Left ventricle myocardium inferior (tissue), 1 donor: ENCODE results near the gene CEACAM16. TPM values are rescaled to one million over a fixed set of nuclear protein-coding genes. Genes with fewer than 3 reads are reported as not detected.
"Not testable (repeated sequence)": the region's sequence is repeated elsewhere in the genome, so short reads cannot be mapped to it uniquely, and the experiment has no call there.

ENCODE experiments used
- DNase-seq: peaks from one replicate; pipeline ENCODE4 v3.0.0-alpha.2; 2020
- H3K27ac ChIP-seq: fragments of 200-600 bp; replicated peaks from 2 replicates; pipeline ENCODE4 v1.8.0; 2021
- H3K27me3 ChIP-seq: fragments of 200-600 bp; 2 replicates; pipeline ENCODE4 v1.8.0; 2021; ENCODE audit warnings: low read depth
- H3K36me3 ChIP-seq: fragments of 200-600 bp; 2 replicates; pipeline ENCODE4 v1.8.0; 2021
- H3K4me1 ChIP-seq: fragments of 200-600 bp; 2 replicates; pipeline ENCODE4 v1.8.0; 2021
- H3K4me3 ChIP-seq: fragments of 200-600 bp; 2 replicates; pipeline ENCODE4 v1.8.0; 2021; ENCODE audit warnings: mild to moderate bottlenecking, moderate library complexity
- H3K9me3 ChIP-seq: fragments of 200-600 bp; replicated peaks from 2 replicates; pipeline ENCODE4 v1.8.0; 2021
- intact Hi-C: fragments of 100-400 bp; cut with micrococcal nuclease; formaldehyde crosslinking; loops from one replicate; pipeline ENCODE4 v1.11.0; 2022
- total RNA-seq: library from RNA; stranded (reverse); fragmentation: NEBNext Ultra II Directional; extraction: Animal tissue kit (Norgen Biotek cat#: 25700); gene quantifications from one replicate; pipeline ENCODE4 v1.2.1, GENCODE V29; 2021
- TF ChIP-seq, protein P1 (sequence below): fragments of 200-600 bp; IDR thresholded peaks from 2 replicates; pipeline ENCODE4 v1.8.0; 2021; ENCODE audit warnings: antibody characterized with exemption, mild to moderate bottlenecking, borderline replicate concordance
- donor health status: DM: no; HTN: yes; CAD: no; lungs with severe emphysema.

CEACAM16 gene
- total RNA-seq, 1 donor from 2014 or later: not detected

DNA sequence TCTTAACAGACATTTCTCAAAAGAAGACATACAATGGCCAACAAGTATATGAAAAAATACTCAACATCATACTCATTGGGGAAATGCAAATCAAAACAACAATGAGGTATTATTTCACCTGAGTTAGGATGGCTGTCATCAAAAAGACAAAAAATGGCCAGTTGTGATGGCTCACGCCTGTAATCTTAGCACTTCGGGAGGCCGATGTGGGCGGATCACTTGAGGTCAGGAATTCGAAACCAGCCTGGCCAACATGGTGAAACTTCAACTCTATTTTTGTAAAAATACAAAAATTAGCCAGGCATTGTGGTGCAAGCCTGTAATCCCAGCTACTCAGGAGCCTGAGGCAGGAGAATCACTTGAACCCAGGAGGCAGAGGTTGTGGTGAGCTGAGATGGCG lies 22.0 kb downstream of the CEACAM16 start:
- no peaks in the 10 kb centered on the region for H3K27me3 ChIP-seq
- TF ChIP-seq, protein P1, sequence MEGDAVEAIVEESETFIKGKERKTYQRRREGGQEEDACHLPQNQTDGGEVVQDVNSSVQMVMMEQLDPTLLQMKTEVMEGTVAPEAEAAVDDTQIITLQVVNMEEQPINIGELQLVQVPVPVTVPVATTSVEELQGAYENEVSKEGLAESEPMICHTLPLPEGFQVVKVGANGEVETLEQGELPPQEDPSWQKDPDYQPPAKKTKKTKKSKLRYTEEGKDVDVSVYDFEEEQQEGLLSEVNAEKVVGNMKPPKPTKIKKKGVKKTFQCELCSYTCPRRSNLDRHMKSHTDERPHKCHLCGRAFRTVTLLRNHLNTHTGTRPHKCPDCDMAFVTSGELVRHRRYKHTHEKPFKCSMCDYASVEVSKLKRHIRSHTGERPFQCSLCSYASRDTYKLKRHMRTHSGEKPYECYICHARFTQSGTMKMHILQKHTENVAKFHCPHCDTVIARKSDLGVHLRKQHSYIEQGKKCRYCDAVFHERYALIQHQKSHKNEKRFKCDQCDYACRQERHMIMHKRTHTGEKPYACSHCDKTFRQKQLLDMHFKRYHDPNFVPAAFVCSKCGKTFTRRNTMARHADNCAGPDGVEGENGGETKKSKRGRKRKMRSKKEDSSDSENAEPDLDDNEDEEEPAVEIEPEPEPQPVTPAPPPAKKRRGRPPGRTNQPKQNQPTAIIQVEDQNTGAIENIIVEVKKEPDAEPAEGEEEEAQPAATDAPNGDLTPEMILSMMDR: no peak
- no peak overlapping the region for H3K4me3 ChIP-seq
- no peaks in the 10 kb centered on the region for H3K9me3 ChIP-seq
- intact Hi-C loops: loop anchor here (5.0 kb wide), 1 partner anchor 51 kb away; no protein-coding TSS in a partner anchor
- peaks cover 57% of the 10 kb centered on the region for H3K4me1 ChIP-seq
- DNase-seq: no peak
- H3K27ac ChIP-seq: no peak overlapping the region
- H3K36me3 ChIP-seq: no peaks in the 10 kb centered on the region

DNA sequence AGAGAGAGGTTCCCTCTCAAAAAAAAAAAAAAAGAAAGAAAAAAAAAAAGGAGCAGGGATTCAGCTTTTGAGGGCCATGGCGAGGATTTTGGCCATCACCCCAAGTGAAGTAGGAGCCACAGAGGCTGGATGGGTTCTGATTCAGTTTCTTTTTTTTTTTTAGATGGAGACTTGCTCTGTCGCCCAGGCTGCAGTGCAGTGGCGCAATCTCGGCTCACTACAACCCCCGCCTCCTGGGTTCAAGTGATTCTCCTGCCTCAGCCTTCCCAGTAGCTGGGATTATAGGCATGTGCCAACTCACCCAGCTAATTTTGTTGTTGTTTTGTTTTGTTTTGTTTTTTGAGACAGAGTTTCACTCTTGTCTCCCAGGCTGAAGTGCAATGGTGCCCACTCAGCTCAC lies 22.4 kb downstream of the CEACAM16 start:
- DNase-seq, H3K4me3 ChIP-seq, H3K27ac ChIP-seq, H3K36me3 ChIP-seq, H3K9me3 ChIP-seq, H3K27me3 ChIP-seq: not testable (repeated sequence)
- intact Hi-C loops: loop anchor here (5.0 kb wide), 1 partner anchor 51 kb away; no protein-coding TSS in a partner anchor
- H3K4me1 ChIP-seq: peaks cover 59% of the 10 kb centered on the region

DNA sequence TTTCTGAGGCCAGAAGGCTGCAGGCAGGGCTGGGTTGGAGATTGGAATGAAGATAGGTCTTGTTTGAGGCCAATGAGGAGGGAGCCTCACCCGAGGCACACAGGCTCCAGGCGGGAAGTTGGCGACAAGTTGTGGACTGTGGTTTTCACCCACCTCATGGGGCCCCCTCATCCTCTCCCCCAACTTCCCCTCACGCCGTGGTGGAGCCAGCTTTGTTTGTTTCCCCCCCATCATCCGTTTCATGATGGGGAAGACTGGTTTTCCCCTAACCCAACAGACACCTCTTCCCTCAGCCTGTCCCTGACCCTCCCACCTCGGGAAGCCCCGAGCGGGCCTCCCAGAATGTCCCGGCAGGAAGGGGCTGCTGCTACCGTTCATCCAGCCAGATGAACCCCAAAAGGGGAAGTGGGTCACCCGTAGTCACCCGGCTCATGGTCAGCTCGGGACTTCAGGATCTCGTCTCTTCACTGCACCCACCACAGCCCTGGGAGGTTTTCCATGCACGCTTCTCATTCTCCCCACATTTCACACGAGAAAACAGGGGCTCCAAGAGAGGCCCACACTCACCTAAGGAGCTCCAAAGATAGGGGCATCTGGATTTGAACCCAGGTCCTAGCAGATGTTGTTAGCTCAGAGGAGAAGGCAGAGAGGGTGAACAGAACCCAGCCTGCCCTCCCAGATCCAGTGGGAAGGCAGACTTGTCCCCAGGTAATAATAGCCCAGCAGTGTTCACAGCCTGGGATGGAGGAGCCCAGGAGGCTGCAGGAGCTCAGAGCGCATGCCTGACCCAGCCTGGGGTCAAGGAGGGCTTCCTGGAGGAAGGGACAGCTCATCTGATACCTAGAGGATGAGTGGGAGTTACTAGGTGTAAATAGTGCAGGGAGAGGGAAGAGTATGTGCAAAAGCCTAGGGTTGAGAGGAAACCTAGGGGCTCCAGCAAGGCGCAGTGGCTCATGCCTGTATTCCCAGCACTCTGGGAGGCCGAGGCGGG lies 23.5 kb downstream of the CEACAM16 start:
- H3K36me3 ChIP-seq: no peaks in the 10 kb centered on the region
- no peak overlapping the region for H3K4me3 ChIP-seq
- no peak for DNase-seq
- intact Hi-C loops: loop anchor here (5.0 kb wide), 1 partner anchor 50 kb away; no protein-coding TSS in a partner anchor
- H3K4me1 ChIP-seq: peaks cover 59% of the 10 kb centered on the region
- no peaks in the 10 kb centered on the region for H3K27me3 ChIP-seq
- no peaks in the 10 kb centered on the region for H3K9me3 ChIP-seq
- peak overlapping the region; percentile 69 for H3K27ac ChIP-seq
- TF ChIP-seq, protein P1: no peak

DNA sequence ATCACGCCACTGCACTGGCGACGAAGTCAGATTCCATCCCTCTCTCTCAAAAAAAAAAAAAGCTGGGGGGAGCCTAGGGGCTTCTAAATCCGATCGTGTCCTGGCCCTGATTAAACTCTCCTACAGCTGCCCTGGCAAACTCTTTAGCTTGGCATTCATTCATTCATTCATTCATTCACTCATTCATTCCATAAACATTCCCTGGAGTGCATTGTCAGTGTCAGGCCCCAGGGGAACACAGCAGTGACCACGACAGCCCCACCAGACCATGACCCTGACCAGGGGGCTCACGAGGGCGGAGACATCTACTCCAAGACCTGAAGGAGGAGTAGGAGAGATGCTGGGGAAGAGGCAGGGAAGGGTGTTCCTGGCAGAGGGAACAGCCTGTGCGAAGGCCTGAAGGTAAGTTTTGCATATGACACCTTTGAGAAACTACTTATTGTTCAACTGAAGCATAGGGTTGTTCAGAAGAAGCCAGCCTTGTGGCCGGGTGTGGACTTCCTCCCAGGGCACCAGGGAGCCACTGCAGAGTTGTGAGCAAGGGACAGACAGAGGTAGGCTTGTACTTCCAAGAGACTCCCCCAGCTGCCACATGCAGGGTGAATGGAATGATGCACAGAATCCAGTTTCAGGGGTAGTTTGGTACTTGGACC lies 24.5 kb downstream of the CEACAM16 start:
- Histone ChIP-seq H3K4me3 (no peak overlapping the region), H3K9me3 (no peaks in the 10 kb centered on the region), H3K4me1 (peaks cover 50% of the 10 kb centered on the region), H3K27me3 (no peaks in the 10 kb centered on the region), H3K27ac (peak overlapping the region; percentile 69), H3K36me3 (no peaks in the 10 kb centered on the region)
- TF ChIP-seq, protein P1: no peak
- intact Hi-C loops: loop anchor here (5.0 kb wide), 1 partner anchor 49 kb away; no protein-coding TSS in a partner anchor
- DNase-seq: no peak

DNA sequence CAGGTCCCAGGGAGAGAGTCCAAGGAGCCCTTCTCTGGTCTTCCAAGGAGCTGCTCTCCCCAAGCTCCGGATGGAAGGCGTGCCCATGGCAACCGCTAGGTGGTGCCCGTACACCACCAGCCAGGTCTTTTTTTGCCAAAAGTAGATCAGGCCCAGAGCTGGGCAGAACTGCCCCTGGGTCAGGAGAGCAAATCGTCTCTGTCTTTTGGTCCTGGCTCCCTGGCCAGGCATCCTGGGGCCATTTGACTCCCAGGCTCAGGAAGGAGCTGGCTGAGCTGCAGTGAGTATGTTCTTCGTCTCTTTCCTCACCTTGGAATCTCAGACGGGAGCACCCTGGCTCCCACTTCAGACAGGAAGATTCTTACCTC lies 25.0 kb downstream of the CEACAM16 start:
- Histone ChIP-seq H3K27ac (peak overlapping the region; percentile 69), H3K4me3 (no peak overlapping the region), H3K27me3 (no peaks in the 10 kb centered on the region), H3K9me3 (no peaks in the 10 kb centered on the region), H3K36me3 (no peaks in the 10 kb centered on the region), H3K4me1 (peaks cover 45% of the 10 kb centered on the region)
- TF ChIP-seq, protein P1: peak; percentile 100
- peak; percentile 76 for DNase-seq
- intact Hi-C loops: loop anchor here (5.0 kb wide), 1 partner anchor 48 kb away; no protein-coding TSS in a partner anchor
